Activated CD4-positive, alpha-beta memory T cell treated with anti-CD3 and anti-CD28 coated beads, Interleukin-2, amount 10 ng/mL, durations not matched to agents 7 days and 5 days (primary cell): ENCODE results near the gene CDC45. TPM values are rescaled to one million over a fixed set of nuclear protein-coding genes. Genes with fewer than 3 reads are reported as not detected.
A peak's percentile ranks its signal among the peaks of the same experiment; 100 is the strongest.

Experiments used
- CTCF ChIA-PET: fragments of 350-600 bp; sonication (Branson Sonifier 250); formaldehyde crosslinking; loops from one replicate; lab custom pipeline; 2021; ENCODE audit warnings: antibody characterized with exemption, inconsistent platforms; lab: Charles Lee
- POLR2A ChIA-PET: fragments of 350-600 bp; sonication (Branson Sonifier 250); formaldehyde crosslinking; loops from one replicate; lab custom pipeline; 2021; ENCODE audit warnings: antibody characterized with exemption; lab: Charles Lee
- DNase-seq: peaks from one replicate; pipeline ENCODE4 v3.0.0-alpha.2; 2020
- H3K27ac Mint-ChIP-seq: one replicate; pipeline ENCODE4 v1.8.0; 2021; ENCODE audit warnings: mild to moderate bottlenecking, mixed read lengths
- H3K27me3 Mint-ChIP-seq: one replicate; pipeline ENCODE4 v1.8.0; 2021; ENCODE audit warnings: mixed read lengths
- H3K36me3 Mint-ChIP-seq: one replicate; pipeline ENCODE4 v1.8.0; 2021; ENCODE audit warnings: low read depth, mixed read lengths
- H3K4me1 Mint-ChIP-seq: one replicate; pipeline ENCODE4 v1.8.0; 2021; ENCODE audit warnings: mixed read lengths
- H3K4me3 Mint-ChIP-seq: one replicate; pipeline ENCODE4 v1.8.0; 2021; ENCODE audit warnings: mild to moderate bottlenecking, mixed read lengths
- H3K9me3 Mint-ChIP-seq: one replicate; pipeline ENCODE4 v1.8.0; 2021; ENCODE audit warnings: mixed read lengths
- total RNA-seq, 2 experiments: library from RNA; stranded (reverse); gene quantifications; one replicate each; pipeline ENCODE4 v1.2.3, GENCODE V29; 2021

The CDC45 gene
- total RNA-seq, 2 experiments from 2014 or later = 53.2 to 56.2 TPM

DNA sequence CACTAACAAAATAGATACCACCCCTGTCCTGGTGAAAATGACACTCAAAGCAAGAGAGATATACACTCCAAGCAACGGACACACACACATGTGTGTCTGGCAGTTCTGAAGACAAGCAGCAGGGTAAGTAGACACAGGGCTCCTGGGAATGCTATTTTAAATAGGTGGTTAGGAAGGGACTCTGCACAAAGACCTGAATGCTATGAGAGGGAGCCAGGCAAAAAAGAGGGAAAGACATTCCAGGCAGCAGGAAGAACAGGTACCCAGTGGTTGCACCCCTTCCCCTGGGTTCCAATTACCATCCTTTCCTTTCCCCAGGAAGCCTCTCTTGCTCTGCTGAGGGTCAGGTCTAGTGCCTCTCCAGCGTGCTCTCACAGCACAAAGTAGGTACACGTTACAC, 3.7 kb upstream of the CDC45 start:
- Mint-ChIP-seq H3K4me3 (no peak overlapping the region), H3K4me1 (peaks cover 32% of the 10 kb centered on the region), H3K36me3 (peaks cover 46% of the 10 kb centered on the region), H3K27ac (peak overlapping the region; percentile 47), H3K9me3 (no peaks in the 10 kb centered on the region), H3K27me3 (no peaks in the 10 kb centered on the region)
- no peak for DNase-seq
- POLR2A ChIA-PET = interaction anchor here (5.0 kb wide), 1 partner anchor 44 kb away, joined by 59 read pairs; the partner anchor contains the start of genes HIRA and MRPL40
- CTCF ChIA-PET = interaction anchor here (1.3 to 2.8 kb wide), 2 partner anchors 9 to 154 kb away, joined by 3 to 18 read pairs; no protein-coding TSS in a partner anchor

DNA sequence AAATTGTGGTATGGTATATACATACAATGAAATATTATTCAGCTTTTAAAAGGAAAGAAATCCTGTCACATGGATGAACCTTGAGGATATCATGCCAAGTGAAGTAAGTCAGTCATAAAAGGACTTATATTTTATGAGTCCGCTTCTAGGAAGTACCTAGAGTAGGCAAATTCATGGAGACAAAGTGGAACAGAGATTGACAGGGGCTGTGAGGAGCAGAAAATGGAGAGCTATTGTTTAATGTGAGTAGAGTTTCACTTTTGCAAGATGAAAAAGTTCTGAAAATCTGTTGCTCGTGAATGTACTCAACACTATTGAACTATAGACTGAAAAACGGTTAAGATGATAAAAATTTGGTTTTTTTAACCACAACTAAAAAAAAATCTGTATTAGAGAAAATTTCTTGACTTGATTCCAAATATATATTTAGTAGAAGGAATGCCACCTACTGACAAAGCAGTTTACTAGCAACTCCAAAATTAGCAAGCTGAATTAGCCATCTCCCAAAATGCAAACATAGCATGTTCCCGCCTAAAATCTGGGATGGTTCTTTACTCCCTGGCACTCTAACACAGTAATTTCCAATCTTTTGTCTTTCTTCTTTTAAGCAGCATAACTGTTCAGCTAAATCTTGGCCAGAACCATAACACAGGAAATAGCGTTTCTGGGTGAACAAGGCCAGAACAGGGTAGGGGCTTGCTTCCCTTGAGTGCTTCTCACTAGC, 2.2 kb upstream of the CDC45 start:
- POLR2A ChIA-PET = interaction anchor here (0.9 to 5.0 kb wide), 14 partner anchors 10 to 544 kb away, joined by 3 to 59 read pairs (median 5); partner anchors contain the start of genes C22orf39, ESS2, HIRA and MRPL40
- CTCF ChIA-PET = interaction anchor here (0.6 to 3.3 kb wide), 12 partner anchors 11 to 333 kb away, joined by 3 to 18 read pairs (median 4); partner anchors contain the start of genes C22orf39, ESS2, GSC2 and HIRA
- Mint-ChIP-seq H3K4me3 (peak overlapping the region; percentile 100), H3K27ac (peak overlapping the region; percentile 76), H3K36me3 (peaks cover 35% of the 10 kb centered on the region), H3K9me3 (no peaks in the 10 kb centered on the region), H3K4me1 (peaks cover 35% of the 10 kb centered on the region), H3K27me3 (no peaks in the 10 kb centered on the region)
- no peak for DNase-seq

DNA sequence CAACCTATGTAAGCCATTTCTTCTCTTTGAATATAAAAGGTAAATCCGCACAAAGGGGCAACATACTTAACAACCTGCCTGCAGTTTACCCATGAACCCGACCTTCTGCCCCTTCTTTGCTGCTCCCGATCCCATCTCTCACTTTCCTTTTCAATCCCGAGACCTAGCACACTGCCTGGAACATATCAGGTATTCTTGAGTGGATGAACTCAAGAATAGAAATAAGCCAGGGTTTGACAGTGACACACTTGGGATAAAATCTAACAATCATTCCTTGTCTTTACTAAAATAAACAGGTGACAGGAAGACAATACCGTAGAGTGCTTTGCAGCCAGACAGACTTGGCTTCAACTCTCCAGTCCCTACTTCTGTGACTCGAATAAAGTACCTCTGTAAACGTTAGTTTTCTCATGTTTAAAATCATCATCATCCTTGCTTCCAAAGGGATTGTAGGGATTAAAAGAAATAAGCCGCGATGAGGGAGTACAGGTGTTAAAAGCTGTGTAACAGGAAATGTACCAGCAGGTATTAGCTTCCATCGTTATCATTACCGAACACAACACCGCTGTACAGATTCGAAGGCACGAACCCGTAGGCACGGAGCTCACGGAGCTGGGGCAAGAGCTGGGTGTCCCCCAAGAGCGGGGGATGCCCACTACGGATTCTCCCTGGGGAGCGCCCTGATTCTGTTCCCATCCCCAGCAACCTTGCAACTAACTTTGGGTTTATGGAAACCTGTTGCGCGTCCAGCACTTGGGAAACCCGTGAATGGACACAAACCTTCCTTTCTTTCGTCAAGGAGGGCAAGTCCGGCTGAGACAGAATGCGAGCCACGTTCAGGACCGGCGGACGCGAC, 1.4 kb upstream of the CDC45 start:
- ChIA-PET POLR2A (interaction anchor here (0.6 to 5.0 kb wide), 20 partner anchors 11 to 543 kb away, joined by 3 to 59 read pairs (median 4); partner anchors contain the start of genes C22orf39, ESS2, HIRA and MRPL40), CTCF (interaction anchor here (0.6 to 3.3 kb wide), 9 partner anchors 11 to 333 kb away, joined by 3 to 18 read pairs (median 4); partner anchors contain the start of genes C22orf39, ESS2, HIRA and MRPL40)
- no peak for DNase-seq
- Mint-ChIP-seq H3K4me1 (peaks cover 38% of the 10 kb centered on the region), H3K36me3 (peaks cover 32% of the 10 kb centered on the region), H3K9me3 (no peaks in the 10 kb centered on the region), H3K27me3 (no peaks in the 10 kb centered on the region), H3K27ac (peak overlapping the region; percentile 76), H3K4me3 (peak overlapping the region; percentile 100)

DNA sequence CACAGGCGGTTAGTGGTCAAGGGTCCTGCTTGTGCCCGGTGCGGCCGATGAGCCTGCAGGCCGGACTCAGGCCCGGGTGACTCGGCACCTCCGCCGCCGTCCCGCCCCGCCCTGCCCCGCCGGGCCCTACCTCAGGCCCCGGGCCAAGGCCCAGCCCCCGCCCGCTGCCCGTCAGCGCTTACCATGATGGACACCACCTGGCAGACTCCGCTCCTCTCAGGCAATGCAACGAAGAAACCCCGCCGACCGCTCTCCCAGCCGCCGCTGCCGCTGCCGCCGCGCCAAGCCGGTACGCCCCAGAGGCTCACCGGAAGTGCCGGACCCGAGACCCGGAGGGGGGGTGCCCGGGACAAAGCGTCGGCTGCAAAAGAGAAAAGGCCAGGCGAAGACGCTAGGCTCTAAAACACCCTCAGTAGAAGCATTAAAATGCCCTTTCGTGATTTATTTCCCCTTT, 792 bp upstream of the CDC45 start, which contains the start of gene UFD1:
UFD1 (minus strand) TSS at position 293 of the 454 bp plus-strand sequence; CDS start at position 185, 108 bp downstream.
- peak within 1 kb of the TSS; percentile 95 for H3K27ac Mint-ChIP-seq
- H3K27me3 Mint-ChIP-seq = no peaks in the 10 kb centered on the region
- H3K4me3 Mint-ChIP-seq = peak within 1 kb of the TSS; percentile 100
- peaks cover 43% of the 10 kb centered on the region for H3K4me1 Mint-ChIP-seq
- ChIA-PET POLR2A (interaction anchor here (0.6 to 5.0 kb wide), 23 partner anchors 9 to 1329 kb away, joined by 3 to 59 read pairs (median 5); partner anchors contain the start of genes C22orf39, DGCR2, ESS2 and HIRA), CTCF (interaction anchor here (1.0 to 3.3 kb wide), 8 partner anchors 9 to 334 kb away, joined by 3 to 18 read pairs (median 6); partner anchors contain the start of genes ESS2, HIRA and MRPL40)
- H3K9me3 Mint-ChIP-seq = no peaks in the 10 kb centered on the region
- peak; percentile 85 for DNase-seq
- H3K36me3 Mint-ChIP-seq = peaks cover 31% of the 10 kb centered on the region

DNA sequence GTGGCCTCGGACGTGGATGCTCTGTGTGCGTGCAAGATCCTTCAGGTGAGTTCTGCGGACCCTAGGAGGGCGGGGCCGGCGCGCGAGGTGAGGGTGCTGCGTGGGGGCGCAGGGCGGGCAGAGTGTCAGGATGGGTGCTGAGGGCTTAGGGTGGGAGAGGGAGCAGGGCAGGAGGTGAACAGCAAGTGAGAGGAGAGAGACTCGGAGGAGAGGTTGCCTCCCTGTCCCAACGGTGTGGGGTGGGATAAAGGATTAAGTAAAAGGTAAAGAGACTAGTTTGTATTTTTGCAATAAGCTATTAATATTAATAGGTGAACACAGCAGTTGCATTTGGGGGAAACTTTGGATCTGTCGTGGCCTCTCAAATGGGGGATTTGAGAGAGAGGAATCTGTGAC, 451 bp downstream of the CDC45 start:
- peak; percentile 20 for DNase-seq
- Mint-ChIP-seq H3K4me3 (peak overlapping the region; percentile 100), H3K9me3 (no peaks in the 10 kb centered on the region), H3K36me3 (peaks cover 39% of the 10 kb centered on the region), H3K27me3 (no peaks in the 10 kb centered on the region), H3K4me1 (peaks cover 52% of the 10 kb centered on the region), H3K27ac (peak overlapping the region; percentile 95)
- POLR2A ChIA-PET = interaction anchor here (0.6 to 5.0 kb wide), 18 partner anchors 9 to 1405 kb away, joined by 3 to 59 read pairs (median 4); partner anchors contain the start of genes C22orf39, ESS2, HIRA and MRPL40
- CTCF ChIA-PET = interaction anchor here (0.6 to 3.3 kb wide), 9 partner anchors 8 to 572 kb away, joined by 3 to 16 read pairs (median 4); partner anchors contain the start of gene ESS2

DNA sequence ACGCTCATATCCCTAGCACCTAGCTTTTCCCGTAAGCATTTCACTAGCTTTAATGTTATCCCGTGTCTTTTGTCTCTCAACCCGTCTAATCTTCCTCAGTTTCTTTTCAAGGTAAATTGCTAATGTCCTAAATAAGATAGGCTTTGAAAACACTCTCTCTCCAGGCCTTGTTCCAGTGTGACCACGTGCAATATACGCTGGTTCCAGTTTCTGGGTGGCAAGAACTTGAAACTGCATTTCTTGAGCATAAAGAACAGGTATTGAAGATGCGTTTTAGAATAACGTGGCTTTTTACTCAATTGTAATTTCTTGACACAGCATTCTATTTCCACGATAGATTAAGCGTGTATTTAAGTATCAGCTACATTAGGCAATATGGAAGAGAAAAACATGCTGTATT, 1.1 kb downstream of the CDC45 start:
- peak overlapping the region; percentile 95 for H3K27ac Mint-ChIP-seq
- ChIA-PET CTCF (interaction anchor here (0.8 to 2.2 kb wide), 4 partner anchors 11 to 336 kb away, joined by 3 to 8 read pairs (median 4); partner anchors contain the start of gene ESS2), POLR2A (interaction anchor here (0.6 to 5.0 kb wide), 8 partner anchors 8 to 1405 kb away, joined by 3 to 59 read pairs (median 8); partner anchors contain the start of genes C22orf39, HIRA and MRPL40)
- no peaks in the 10 kb centered on the region for H3K27me3 Mint-ChIP-seq
- H3K36me3 Mint-ChIP-seq = peaks cover 38% of the 10 kb centered on the region
- H3K4me3 Mint-ChIP-seq = peak overlapping the region; percentile 100
- H3K9me3 Mint-ChIP-seq = no peaks in the 10 kb centered on the region
- DNase-seq = no peak
- H3K4me1 Mint-ChIP-seq = peaks cover 51% of the 10 kb centered on the region

DNA sequence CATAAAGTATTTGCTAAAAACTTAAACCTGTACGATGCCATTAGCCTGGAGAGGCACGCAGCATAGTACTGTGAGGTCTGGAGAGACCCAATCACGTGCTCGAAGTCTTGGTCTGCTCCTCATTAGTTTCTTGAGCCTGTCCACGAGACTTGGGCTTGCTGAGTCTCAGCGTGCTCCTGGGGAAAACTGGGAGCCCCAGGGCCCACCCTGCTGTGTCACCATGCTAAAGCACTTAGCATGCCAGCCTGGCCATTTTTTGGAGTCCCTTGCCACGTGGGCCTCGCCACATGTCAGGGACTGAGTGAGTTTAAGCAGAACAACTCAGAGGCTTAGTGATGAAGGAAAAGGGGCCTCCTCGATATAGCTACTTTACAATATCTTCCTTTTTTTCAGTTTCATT, 2.6 kb downstream of the CDC45 start:
- Mint-ChIP-seq H3K4me1 (peaks cover 41% of the 10 kb centered on the region), H3K9me3 (no peaks in the 10 kb centered on the region), H3K27me3 (no peaks in the 10 kb centered on the region), H3K36me3 (peaks cover 39% of the 10 kb centered on the region), H3K4me3 (no peak overlapping the region), H3K27ac (no peak overlapping the region)
- POLR2A ChIA-PET = no interaction called here
- DNase-seq = no peak
- CTCF ChIA-PET = no interaction called here

DNA sequence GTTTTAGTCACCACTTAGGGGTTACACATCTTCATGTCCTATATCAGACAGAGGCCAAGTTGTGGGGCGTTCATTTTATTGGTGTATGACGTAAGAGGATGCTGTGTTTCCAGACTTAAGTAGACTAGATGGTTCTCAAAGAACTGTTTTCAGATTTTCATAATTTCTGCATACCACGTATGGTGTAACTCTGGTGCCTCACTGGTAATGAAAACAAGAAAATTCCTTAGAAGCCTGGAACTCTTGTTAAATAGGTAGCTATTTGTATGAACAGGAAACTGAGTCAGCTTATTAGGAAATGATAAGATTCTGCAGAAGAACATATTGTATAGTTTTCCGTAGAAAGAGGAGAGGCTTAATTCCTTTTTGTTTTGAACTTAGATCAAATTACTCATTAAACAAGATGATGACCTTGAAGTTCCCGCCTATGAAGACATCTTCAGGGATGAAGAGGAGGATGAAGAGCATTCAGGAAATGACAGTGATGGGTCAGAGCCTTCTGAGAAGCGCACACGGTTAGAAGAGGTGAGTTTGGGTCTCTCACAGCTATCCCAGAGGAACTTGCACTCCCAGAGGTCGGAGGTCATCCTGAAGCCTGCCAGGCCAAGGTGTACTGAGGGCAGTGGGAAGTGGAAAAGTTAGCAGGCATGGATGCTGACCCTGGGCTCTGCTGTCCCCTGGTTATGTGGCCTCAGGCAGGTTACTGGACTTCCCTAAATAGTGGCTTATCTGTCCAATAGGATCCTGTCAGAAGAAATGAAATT, 3.9 kb downstream of the CDC45 start:
- DNase-seq = no peak
- Mint-ChIP-seq H3K27ac (no peak overlapping the region), H3K9me3 (no peaks in the 10 kb centered on the region), H3K27me3 (no peaks in the 10 kb centered on the region), H3K4me3 (no peak overlapping the region), H3K36me3 (peaks cover 49% of the 10 kb centered on the region), H3K4me1 (peaks cover 35% of the 10 kb centered on the region)
- ChIA-PET POLR2A (interaction anchor here (0.7 to 1.7 kb wide), 2 partner anchors 36 to 107 kb away, joined by 3 to 5 read pairs; partner anchors contain the start of gene C22orf39), CTCF (no interaction called here)

DNA sequence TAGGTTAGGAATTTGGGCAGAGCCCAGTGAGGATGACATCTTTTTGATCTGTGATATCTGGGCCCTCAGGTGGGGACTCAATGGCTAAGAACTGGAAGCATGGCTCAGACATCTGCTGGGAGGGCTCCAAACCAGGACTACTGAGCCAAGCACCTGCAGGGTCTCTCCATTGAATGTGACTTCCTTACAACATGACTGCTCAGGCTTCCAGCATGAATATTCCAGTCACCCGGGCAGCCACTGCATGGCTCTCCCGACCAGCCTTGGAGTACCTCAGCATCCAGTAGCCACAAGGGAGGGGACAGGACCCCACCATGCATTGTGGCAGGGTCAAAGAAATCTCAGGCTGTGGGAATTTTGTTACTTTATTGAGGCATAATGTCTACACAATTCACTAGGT, 8.6 kb downstream of the CDC45 start:
- H3K4me1 Mint-ChIP-seq = peaks cover 37% of the 10 kb centered on the region
- POLR2A ChIA-PET = interaction anchor here (3.9 kb wide), 1 partner anchor 9 kb away, joined by 17 read pairs; the partner anchor contains the start of genes CDC45 and UFD1
- no peak for DNase-seq

DNA sequence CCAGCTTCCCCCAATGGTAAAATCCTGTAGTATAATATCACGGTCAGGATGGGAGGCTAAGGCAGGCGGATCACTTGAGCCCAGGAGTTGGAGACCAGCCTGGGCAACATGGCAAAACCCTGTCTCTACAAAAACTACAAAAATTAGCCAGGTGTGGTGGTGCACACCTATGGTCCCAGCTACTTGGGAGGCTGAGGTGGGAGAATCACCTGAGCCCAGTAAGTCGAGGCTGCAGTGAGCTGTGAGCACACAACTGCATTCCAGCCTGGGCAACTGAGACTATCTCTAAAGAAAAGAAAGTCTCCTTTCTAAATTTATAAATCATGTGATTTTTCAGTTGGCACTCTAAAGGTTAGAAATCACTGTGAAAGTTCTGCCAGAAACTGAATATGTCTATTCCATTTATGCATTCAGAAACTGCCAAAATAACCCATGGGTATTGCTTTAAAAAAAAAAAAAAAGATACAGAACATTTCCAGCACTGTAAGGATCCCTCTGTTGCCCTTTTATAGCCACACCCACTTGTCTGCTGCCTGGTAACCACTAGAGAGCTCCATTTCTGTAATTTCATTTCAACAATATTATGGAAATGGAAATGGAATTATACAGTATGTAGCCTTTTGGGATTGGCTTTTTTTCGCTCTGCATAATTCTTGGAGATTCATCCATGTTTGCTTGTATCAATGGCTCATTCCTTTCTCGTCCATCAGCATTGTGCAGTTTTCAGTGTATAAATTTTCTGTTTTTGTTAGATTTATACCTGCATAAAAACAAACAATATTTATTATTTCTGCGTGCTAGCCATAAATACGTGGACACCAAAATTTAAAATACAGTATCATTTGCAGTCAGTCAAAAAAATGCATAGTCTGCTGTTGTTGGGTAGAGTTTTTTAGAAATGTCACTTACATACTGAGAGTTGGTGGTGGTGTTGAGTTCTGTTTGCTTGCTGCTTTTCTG, 9.4 kb downstream of the CDC45 start:
- Mint-ChIP-seq H3K27ac (no peak overlapping the region), H3K4me1 (peaks cover 30% of the 10 kb centered on the region), H3K36me3 (peaks cover 60% of the 10 kb centered on the region), H3K27me3 (no peaks in the 10 kb centered on the region), H3K4me3 (no peak overlapping the region), H3K9me3 (no peaks in the 10 kb centered on the region)
- ChIA-PET CTCF (interaction anchor here (1.6 kb wide), 1 partner anchor 11 kb away, joined by 6 read pairs; no protein-coding TSS in a partner anchor), POLR2A (interaction anchor here (1.0 to 3.9 kb wide), 3 partner anchors 9 to 12 kb away, joined by 3 to 17 read pairs (median 5); partner anchors contain the start of genes CDC45 and UFD1)
- no peak for DNase-seq

More for the DNA sequence above, 8.6 kb downstream of the CDC45 start:
- Mint-ChIP-seq H3K4me3 (no peak overlapping the region), H3K36me3 (peaks cover 63% of the 10 kb centered on the region), H3K9me3 (no peaks in the 10 kb centered on the region), H3K27ac (no peak overlapping the region), H3K27me3 (no peaks in the 10 kb centered on the region)
- CTCF ChIA-PET = interaction anchor here (0.9 kb wide), 2 partner anchors 9 to 142 kb away, joined by 5 read pairs; partner anchors contain the start of gene CDC45
